Bronchial smooth muscle cell (primary cell): ENCODE data around the gene TMEM140. TPM values are rescaled to one million over a fixed set of nuclear protein-coding genes. Genes with fewer than 3 reads are reported as not detected.

Experiments
- total RNA-seq: library from RNA; depleted of rRNA; stranded (reverse); fragments of >200 nt; gene quantifications from 2 replicates; pipeline ENCODE4 v1.2.1, GENCODE V29; 2014

The TMEM140 gene
- 12.0 and 14.7 TPM in 2 replicates for total RNA-seq

GRCh38 chr7:135147899-135148721 lies at the start of gene TMEM140:
TSS of gene TMEM140 (plus strand) at chr7:135148072. CDS start at chr7:135164442, 16,370 bp downstream.

GRCh38 chr7:135170274-135170997 lies 22.6 kb downstream of the TMEM140 start, which contains the start of gene CYREN:
TSS of gene CYREN (minus strand) at chr7:135170707. CDS start at chr7:135168922, 1,785 bp downstream.

GRCh38 chr7:135211179-135211945 lies 63.5 kb downstream of the TMEM140 start, which contains the start of gene WDR91:
TSS of gene WDR91 (minus strand) at chr7:135211526. CDS start at chr7:135211502, 24 bp downstream.

Other genes with a start within 250 kb of the TMEM140 start
- gene AGBL3, start 161.6 kb upstream of the TMEM140 start, total RNA-seq: 0.32 and 0.52 TPM in 2 replicates
- 27.6 and 28.5 TPM in 2 replicates for gene CYREN, start 22.6 kb downstream of the TMEM140 start, total RNA-seq
- 4.9 and 6.4 TPM in 2 replicates for gene WDR91, start 63.5 kb downstream of the TMEM140 start, total RNA-seq
- gene STRA8, start 85.8 kb downstream of the TMEM140 start, total RNA-seq: not detected in 2 replicates